HG02852 (cell line): ENCODE data around the gene DGUOK.
A peak's percentile ranks its signal among the peaks of the same experiment; 100 is the strongest.
"Not testable (repeated sequence)": the region's sequence is repeated elsewhere in the genome, so short reads cannot be mapped to it uniquely, and the experiment has no call there.

Source experiments
- ATAC-seq: cut with Tn5 transposase; IDR thresholded peaks from one replicate; pipeline ENCODE4 v1.9.1; 2021; ENCODE audit warnings: mild to moderate bottlenecking, moderate library complexity; ENCODE audit not compliant: unreplicated experiment

Gene DGUOK

GRCh38 chr2:73919596-73920228 lies 7.0 kb upstream of the DGUOK start:
- ATAC-seq: no peak

GRCh38 chr2:73920577-73921545 lies 5.8 kb upstream of the DGUOK start:
- ATAC-seq: no peak

- ATAC-seq: no peak
Observed at GRCh38 chr2:73921581-73921980, 5.1 kb upstream of the DGUOK start.

GRCh38 chr2:73922681-73923080 lies 4.0 kb upstream of the DGUOK start:
- no peak for ATAC-seq

- ATAC-seq: no peak
Observed at GRCh38 chr2:73925033-73925704, 1.5 kb upstream of the DGUOK start.

- no peak for ATAC-seq
Observed at GRCh38 chr2:73925853-73926492, 707 bp upstream of the DGUOK start.

- no peak for ATAC-seq
Observed at GRCh38 chr2:73927344-73927743, 664 bp downstream of the DGUOK start.

- ATAC-seq: no peak
Observed at GRCh38 chr2:73928963-73929347, 2.3 kb downstream of the DGUOK start.

- no peak for ATAC-seq
Observed at GRCh38 chr2:73930386-73930785, 3.7 kb downstream of the DGUOK start.

- ATAC-seq: no peak
Observed at GRCh38 chr2:73931531-73932500, 5.1 kb downstream of the DGUOK start.

- ATAC-seq: no peak
Observed at GRCh38 chr2:73933194-73933593, 6.5 kb downstream of the DGUOK start.

- ATAC-seq: no peak
Observed at GRCh38 chr2:73935641-73936040, 9.0 kb downstream of the DGUOK start.

GRCh38 chr2:73937103-73937885 lies 10.6 kb downstream of the DGUOK start:
- no peak for ATAC-seq

GRCh38 chr2:73937899-73938298 lies 11.2 kb downstream of the DGUOK start:
- ATAC-seq: no peak

- ATAC-seq: no peak
Observed at GRCh38 chr2:73938718-73939352, 12.2 kb downstream of the DGUOK start.

GRCh38 chr2:73939419-73939818 lies 12.7 kb downstream of the DGUOK start:
- no peak for ATAC-seq

- ATAC-seq: not testable (repeated sequence)
Observed at GRCh38 chr2:73940066-73940465, 13.4 kb downstream of the DGUOK start.

- ATAC-seq: no peak
Observed at GRCh38 chr2:73942664-73943063, 16.0 kb downstream of the DGUOK start.

- peak; percentile 64 for ATAC-seq
Observed at GRCh38 chr2:73944714-73945113, 18.0 kb downstream of the DGUOK start.
